ENCODE results near the gene APOBEC4.

- no peak for TF ChIP-seq EP300 (IDR thresholded peaks at IDR 0.05)
- no peak for TF ChIP-seq CTCF (IDR thresholded peaks at IDR 0.05)
- no peak for TF ChIP-seq POLR2AphosphoS5 (IDR thresholded peaks at IDR 0.05)
- TF ChIP-seq POLR2A (IDR thresholded peaks at IDR 0.05) = no peak
These were observed 1.6 kb upstream of the APOBEC4 start for GRCh38 chr1:183654706-183655105.

Data from suprapubic skin (tissue), 4 donors.